H1 (cell line): ENCODE measurements around the gene FFAR2.

Experiments used
- ATF3 ChIP-seq: IDR thresholded peaks from 2 replicates; pipeline ENCODE4 v1.6.1; 2011; ENCODE audit warnings: low read depth, mild to moderate bottlenecking, low read length; ENCODE audit not compliant: insufficient read depth
- CHD7 ChIP-seq: fragments of 300-600 bp; sonication (generic); IDR thresholded peaks from 2 replicates; pipeline ENCODE4 v1.7.1; 2012; ENCODE audit warnings: low read length, moderate library complexity, mild to moderate bottlenecking, inconsistent platforms; ENCODE audit not compliant: insufficient replicate concordance
- CTCF ChIP-seq, 3 experiments: IDR thresholded peaks; 1 replicate in 2 of 3; 2 replicates in 1 of 3; pipeline versions ENCODE4 v1.5.1 to v1.6.1; 2011; ENCODE audit warnings: low read length in 3 of 3, mild to moderate bottlenecking in 3 of 3, inconsistent platforms in 2 of 3, low read depth in 1 of 3, moderate library complexity in 1 of 3; ENCODE audit not compliant: insufficient read depth in 1 of 3; ENCODE audit errors: control extremely low read depth in 1 of 3
- EGR1 ChIP-seq: IDR thresholded peaks from 2 replicates; pipeline ENCODE4 v1.6.1; 2011; ENCODE audit warnings: low read depth, low read length, borderline replicate concordance
- EP300 ChIP-seq, 2 experiments: IDR thresholded peaks; 1 replicate in 1 of 2; 2 replicates in 1 of 2; pipeline ENCODE4 v1.6.1; 2011 to 2012; ENCODE audit warnings: low read depth in 2 of 2, low read length in 2 of 2, mild to moderate bottlenecking in 2 of 2, borderline replicate concordance in 1 of 2, inconsistent platforms in 1 of 2, moderate library complexity in 1 of 2
- POLR2A ChIP-seq, 2 experiments: IDR thresholded peaks; 1 replicate in 1 of 2; 2 replicates in 1 of 2; pipeline ENCODE4 v1.6.1; 2011; ENCODE audit warnings: low read depth in 2 of 2, low read length in 2 of 2, mild to moderate bottlenecking in 2 of 2; ENCODE audit errors: control extremely low read depth in 1 of 2
- RBBP5 ChIP-seq: IDR thresholded peaks from 2 replicates; pipeline ENCODE4 v1.7.1; 2012; ENCODE audit warnings: low read depth, mild to moderate bottlenecking, inconsistent platforms, low read length, moderate library complexity, borderline replicate concordance
- SP2 ChIP-seq: IDR thresholded peaks from 2 replicates; pipeline ENCODE4 v1.6.1; 2012; ENCODE audit warnings: mild to moderate bottlenecking, low read length, inconsistent platforms
- SUZ12 ChIP-seq: fragments of 200-600 bp; sonication (generic); IDR thresholded peaks from 2 replicates; pipeline ENCODE4 v1.6.1; 2012; ENCODE audit warnings: mild to moderate bottlenecking, inconsistent platforms, low read length, moderate library complexity, mixed read lengths

- TF ChIP-seq CHD7 (no peak), EGR1 (no peak), SUZ12 (no peak), POLR2A (IDR thresholded peaks at IDR 0.05; ENCODE audit: control extremely low read depth in 1 of 2, low read depth in 2 of 2, low read length in 2 of 2) (no peak), RBBP5 (no peak), CTCF (IDR thresholded peaks at IDR 0.05; ENCODE audit: control extremely low read depth in 1 of 3, insufficient read depth in 1 of 3, low read depth in 1 of 3, low read length in 3 of 3) (no peak), SP2 (no peak), ATF3 (no peak), EP300 (IDR thresholded peaks at IDR 0.05; ENCODE audit: borderline replicate concordance in 1 of 2, low read depth in 2 of 2, low read length in 2 of 2) (no peak)
Observed at GRCh38 chr19:35431145-35431807, 16.8 kb upstream of the FFAR2 start.
